Stimulated activated CD8-positive, alpha-beta memory T cell treated with anti-CD3 and anti-CD28 coated beads, Interleukin-7, amount 100 ng/mL, for 4 hours (primary cell): ENCODE measurements around the gene DEFB132.
A peak's percentile ranks its signal among the peaks of the same experiment; 100 is the strongest.

Source experiments
- DNase-seq, 2 donors: peaks; one replicate each; pipeline ENCODE4 v3.0.0-alpha.2; 2020; ENCODE audit warnings: low read depth in 2 of 2

The DEFB132 gene

DNA sequence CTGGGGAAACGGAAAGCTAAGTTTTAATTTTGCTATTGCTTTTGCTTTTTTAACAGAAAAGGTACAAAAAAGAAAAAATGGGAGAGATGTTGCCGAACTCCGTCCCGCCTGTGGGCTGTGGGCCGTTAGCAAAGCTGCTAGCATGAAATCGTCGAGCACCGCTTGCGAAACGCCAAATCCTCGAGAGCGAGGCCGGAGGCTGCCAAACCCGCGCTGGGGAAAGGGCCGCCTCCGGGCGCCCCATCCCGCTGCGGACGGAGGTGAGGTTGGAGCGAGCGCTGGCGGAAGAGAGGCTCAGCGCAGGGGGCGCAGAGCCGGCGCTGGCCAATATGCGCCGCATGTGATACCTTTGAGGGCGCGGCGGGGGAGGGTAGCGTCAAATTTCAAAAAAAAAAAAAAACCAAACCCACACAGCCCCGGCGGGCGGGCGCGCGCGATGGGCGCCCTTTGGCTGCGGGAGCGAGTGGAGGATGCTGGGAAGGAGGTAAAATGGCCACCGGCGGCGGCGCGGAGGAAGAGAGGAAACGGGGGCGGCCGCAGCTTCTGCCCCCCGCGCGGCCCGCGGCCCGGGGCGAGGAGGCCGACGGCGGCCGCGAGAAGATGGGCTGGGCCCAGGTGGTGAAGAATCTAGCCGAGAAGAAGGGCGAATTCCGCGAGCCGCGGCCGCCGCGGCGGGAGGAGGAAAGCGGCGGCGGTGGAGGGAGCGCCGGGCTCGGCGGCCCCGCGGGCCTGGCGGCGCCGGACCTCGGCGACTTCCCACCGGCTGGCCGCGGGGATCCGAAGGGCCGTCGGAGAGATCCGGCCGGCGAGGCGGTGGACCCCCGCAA is 39.8 kb downstream of the DEFB132 start, which contains the start of gene ZCCHC3:
Gene ZCCHC3, plus strand, starts transcription at position 473 of the 827 bp plus-strand sequence. Its CDS starts 17 bp downstream, at position 490.
- DNase-seq: peak; percentile 68 to 80

DNA sequence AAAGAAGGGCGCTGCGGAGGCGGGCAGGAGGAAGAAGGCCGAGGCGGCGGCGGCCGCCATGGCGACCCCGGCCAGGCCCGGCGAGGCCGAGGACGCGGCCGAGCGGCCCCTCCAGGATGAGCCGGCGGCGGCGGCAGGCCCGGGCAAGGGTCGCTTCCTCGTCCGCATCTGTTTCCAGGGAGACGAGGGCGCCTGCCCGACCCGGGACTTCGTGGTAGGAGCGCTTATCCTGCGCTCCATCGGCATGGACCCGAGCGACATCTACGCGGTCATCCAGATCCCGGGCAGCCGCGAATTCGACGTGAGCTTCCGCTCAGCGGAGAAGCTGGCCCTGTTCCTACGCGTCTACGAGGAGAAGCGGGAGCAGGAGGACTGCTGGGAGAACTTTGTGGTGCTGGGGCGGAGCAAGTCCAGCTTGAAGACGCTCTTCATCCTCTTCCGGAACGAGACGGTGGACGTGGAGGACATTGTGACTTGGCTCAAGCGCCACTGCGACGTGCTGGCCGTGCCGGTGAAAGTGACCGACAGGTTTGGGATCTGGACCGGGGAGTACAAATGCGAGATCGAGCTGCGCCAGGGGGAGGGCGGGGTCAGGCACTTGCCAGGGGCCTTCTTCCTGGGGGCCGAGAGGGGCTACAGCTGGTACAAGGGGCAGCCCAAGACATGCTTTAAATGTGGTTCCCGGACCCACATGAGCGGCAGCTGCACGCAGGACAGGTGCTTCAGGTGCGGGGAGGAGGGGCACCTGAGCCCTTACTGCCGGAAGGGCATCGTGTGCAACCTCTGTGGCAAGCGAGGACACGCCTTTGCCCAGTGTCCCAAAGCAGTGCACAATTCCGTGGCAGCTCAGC is 40.6 kb downstream of the DEFB132 start:
- DNase-seq: peak; percentile 16 to 33

DNA sequence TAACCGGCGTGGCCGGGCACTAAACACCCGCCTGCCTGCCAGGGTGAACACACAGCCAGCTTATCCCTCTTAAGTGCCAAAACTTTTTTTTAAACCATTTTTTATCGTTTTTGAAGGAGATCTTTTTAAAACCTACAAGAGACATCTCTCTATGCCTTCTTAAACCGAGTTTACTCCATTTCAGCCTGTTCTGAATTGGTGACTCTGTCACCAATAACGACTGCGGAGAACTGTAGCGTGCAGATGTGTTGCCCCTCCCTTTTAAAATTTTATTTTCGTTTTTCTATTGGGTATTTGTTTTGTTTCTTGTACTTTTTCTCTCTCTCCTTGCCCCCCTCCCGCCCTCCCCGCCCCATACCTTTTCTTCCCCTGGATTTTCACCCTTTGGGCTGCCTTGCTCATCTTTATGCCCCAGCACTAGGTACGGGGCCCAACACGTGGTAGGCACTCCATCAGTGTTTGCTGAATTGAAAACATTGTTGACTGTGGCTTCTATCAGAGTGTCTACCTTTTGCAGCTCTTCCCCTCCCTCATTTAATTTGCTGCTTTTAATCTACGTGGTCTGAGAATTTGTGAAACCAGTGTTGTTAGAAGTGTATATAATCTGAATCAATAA is 41.4 kb downstream of the DEFB132 start:
- no peak for DNase-seq

DNA sequence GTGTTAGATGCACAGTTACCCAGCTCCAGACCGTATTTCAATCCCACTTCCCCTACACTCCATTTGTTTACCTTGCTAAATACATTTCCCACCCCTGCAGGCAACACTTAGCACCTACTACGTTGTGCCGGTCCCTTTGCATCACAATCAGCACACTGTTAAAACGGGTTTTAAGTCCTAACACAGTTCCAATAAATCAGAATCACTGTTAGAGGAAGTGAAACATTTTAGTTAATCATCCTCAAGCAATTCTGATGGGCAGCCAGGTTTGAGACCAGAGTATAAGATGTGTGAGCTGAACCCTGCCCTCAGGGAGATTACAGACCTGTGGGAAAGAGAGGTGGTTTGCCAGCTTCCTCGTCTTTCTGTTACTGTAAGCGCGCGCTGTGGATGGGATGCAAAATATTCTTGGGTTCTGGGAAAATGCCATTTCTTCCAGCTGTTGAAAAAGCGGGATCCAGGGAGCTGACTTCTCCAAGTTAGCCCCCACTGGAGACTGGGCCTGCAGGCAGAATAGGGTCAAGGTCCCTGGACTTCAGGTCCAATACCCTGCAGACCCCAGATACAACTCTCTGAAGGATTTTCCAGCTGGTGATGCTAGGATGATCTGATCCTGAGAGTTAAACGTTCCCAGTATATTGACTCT is 42.9 kb downstream of the DEFB132 start:
- no peak for DNase-seq

DNA sequence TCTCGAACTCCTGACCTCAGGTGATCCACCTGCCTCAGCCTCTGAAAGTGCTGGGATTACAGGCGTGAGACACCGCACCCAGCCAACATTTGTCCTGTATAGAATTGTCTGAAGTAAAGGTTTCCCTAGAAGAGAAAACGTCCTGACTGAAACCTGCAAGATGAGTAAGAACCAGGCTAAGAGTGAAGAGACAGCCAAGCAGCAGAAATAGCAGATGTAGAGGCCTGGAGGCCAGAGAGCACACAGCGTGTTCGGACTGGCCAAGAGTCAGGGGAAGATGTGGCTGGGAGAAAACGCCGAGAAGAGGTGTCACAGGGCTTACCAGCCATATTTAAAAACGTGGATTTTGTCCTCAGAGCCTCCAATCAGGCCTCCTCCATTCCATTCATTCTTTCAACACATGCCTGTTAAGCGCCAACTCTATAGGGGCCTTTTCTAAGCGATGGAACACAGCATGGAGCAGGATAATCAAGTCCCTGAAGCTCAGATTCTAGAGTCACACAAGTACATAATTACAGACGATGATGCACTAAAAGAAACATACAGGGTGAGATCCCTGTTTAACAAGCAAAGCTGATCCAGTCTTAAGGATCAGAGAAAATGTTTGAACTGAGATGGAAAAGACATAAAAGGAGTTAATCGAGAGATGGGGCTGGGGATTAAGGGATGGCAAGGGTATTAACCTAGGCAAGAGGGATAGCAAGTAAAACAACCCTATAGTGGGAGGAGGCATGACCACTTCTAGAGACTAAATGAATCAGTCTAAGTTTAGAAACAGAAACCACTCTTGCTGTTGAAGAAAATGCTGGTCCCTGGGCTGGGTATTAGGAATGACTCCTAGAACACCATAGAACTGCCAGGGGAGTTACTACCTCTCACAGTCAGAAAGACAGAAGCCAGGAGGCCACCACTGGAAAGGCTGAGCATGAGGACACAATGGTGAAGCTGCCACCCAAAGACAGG is 44.6 kb downstream of the DEFB132 start:
- no peak for DNase-seq

DNA sequence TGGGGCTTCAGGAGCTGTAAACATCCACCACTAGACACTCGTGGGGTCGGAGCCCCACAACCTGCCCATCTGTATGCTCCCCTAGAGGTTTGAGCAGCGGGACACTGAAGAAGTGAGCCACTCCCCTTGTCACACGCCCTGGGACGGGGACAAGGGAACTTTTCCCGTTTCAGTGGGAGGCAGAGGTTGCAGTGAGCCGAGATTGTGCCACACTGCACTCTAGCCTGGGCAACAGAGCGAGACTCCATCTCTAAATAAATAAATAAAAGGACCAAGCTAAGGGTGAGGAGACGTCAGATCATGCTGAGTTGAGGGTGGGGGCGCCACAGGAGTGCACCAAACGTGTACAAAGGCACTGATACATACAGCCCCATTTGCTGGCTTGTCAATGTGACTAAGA is 48.2 kb downstream of the DEFB132 start:
- DNase-seq: no peak

DNA sequence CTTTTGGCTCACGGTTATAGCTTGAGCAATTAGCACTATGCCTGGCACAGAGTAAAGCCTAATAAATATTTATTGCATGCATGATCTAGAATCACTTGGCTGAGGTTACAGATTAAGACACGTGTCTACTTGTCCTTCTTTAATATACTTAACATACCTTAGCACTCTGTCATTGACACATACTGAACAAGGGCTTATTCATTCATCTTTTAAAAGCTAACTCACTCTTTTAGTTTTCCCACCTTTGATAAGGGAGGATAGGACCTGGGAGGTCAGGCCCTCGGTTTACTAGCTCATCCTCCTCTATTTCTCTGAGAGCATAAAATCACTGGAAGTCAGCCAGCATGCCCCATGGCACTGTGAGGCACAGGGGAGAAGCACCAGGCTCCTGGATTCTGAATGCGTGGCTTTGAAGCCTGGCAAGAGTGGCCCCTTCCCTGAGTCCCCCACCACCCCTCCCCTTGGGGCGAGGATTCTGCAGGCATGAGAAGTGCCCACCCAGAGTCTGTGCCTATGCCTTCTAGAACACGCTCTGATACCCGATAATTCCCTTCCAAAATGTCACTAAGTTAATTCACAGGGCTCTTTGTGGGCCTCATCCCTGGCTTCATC is 51.0 kb downstream of the DEFB132 start:
- DNase-seq: no peak

DNA sequence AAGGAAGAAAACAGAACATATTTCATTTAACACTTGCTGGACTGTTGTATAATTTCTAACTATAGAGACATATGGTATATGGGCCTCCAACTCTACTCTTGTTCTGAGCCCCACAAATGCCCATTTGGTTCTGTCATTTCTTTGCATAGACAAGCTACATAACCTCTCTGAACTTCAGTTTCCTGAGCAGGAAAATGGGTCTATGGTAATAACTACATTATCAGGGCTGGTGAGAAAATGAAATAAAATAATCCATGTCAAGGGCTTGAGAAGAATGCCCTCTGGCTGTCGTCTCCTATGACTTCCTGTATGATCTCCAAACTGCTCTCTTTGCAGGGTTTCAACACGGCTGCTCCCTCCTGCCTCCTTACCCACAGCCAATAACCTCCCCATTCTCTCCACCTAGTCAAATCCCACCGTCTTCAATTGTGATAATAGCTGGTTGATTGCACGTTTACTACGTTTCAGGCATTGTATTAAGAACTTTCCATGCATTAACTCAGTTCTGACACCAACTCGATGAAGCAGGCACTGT is 51.8 kb downstream of the DEFB132 start:
- no peak for DNase-seq

DNA sequence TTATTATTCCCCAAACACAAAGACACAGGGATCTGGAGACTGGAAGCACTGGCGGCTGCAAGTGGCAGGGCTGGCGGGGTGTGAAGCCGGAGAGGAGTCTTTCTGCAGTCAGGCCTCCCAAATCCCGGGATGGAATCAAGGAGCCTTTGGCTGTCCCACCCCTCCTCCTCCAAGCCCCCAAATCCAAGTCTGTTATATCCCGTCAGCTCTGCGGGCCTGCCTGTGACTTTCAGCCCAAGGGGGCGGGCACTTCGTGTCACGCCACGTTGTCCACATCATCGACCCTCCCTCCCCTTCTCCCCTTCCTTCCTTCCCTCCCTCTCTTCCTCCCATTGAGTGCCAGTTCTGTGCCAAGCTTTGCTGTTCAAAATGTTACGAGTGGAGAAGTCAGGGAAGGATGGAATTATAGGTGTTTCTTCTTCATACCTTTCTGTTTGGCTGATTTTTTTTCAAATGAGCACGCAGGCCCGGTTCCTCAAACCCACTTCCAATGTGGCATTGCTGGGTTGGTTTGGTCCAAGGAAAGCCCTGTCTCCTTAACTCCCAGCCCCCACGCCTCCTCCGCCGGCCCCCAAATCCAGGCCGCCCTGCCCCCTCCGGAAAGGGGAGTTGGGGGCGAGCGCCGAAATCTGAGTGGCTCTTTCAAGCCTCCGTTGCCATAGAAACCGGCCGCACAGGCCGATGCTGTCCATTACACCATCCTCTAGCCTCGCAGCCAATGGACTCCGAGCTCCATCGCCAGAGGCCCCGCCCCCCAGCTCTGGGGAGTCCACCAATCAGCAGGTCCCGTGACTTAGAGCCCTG is 52.5 kb downstream of the DEFB132 start:
- DNase-seq: peak; percentile 70 to 72

DNA sequence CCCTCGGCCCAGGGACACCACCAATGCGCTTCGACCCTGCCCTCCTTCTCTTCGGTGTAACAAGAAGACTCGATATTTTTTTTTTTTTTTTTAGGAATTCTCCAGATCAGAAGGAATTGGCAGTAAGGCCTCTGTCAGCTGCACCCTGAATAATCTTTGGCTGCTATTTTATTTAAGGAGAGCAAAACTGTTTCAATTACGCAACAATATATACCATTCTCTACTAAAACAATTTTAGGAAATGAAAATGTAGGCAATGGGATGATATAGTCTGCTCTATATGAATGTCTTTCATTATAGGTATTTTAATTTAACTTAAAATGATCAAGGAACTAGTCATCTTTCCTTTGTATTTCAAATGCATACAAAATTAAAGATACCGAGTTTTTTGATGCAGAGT is 53.1 kb downstream of the DEFB132 start:
- no peak for DNase-seq
